GM12892 (cell line): ENCODE results near the gene EVL.

ENCODE experiments used
- POLR2A ChIP-seq: IDR thresholded peaks from 2 replicates; pipeline ENCODE4 v1.6.1; 2011; ENCODE audit warnings: low read depth, low read length, control low read depth
- POLR2AphosphoS5 ChIP-seq: IDR thresholded peaks from 2 replicates; pipeline ENCODE4 v1.6.1; 2011; ENCODE audit warnings: low read depth, low read length, control low read depth
- TAF1 ChIP-seq: IDR thresholded peaks from 2 replicates; pipeline ENCODE4 v1.6.1; 2011; ENCODE audit warnings: low read depth, mild to moderate bottlenecking, control low read depth, low read length, borderline replicate concordance

GRCh38 chr14:100045642-100046344 lies 19.4 kb upstream of the EVL start:
- TF ChIP-seq POLR2A (no peak), POLR2AphosphoS5 (no peak), TAF1 (no peak)
